Hematopoietic multipotent progenitor cell (in vitro differentiated cells): ENCODE data around the gene NKD1. TPM values are rescaled to one million over a fixed set of nuclear protein-coding genes. Genes with fewer than 3 reads are reported as not detected.

ENCODE experiments used
- DNase-seq, 3 donors: peaks; one replicate each; pipeline ENCODE4 v3.0.0-alpha.2; 2011 to 2015; ENCODE audit warnings: low read depth in 2 of 3, low spot score in 2 of 3
- total RNA-seq: library from RNA; depleted of rRNA; stranded (reverse); fragments of >200 nt; gene quantifications from one replicate; pipeline ENCODE4 v1.2.3, GENCODE V29; 2012

The NKD1 gene
- total RNA-seq, 1 donor = under 0.01 TPM

DNA sequence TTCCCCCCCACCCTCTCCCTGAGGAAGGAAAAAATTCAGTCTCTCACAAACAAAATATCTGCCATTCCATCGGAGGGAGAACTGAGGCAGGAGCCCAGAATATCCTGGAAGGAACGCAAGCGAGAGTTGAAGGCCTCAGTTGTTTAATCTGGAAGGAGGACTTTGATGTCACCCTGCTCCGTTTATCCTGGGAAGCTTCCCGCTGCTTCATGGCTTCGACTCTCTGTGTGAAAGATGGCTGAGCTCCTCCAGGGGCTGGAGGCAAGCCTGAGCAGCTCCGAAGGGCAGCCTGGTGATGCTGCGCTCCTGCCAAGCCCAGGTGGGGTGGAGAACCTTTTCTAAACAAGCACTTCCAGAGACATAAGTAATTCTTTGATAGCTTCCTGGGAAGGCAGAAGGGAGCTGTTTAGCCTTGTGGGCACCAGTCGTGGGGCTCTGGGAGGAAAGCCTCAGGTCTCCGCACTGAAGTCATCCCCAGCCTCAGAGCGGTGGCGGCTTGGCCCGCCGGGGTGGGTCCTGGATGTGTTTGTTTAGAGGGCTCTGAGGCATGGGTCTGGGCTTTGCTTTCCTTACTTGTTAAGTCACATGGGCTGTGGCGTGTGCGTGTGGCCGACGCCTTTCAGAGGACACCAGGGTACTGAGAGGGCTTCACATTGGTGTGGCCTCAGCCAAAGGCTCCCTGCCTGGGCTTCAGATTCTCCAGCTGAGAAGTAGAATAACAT, 7.9 kb downstream of the NKD1 start:
- DNase-seq = no peak

DNA sequence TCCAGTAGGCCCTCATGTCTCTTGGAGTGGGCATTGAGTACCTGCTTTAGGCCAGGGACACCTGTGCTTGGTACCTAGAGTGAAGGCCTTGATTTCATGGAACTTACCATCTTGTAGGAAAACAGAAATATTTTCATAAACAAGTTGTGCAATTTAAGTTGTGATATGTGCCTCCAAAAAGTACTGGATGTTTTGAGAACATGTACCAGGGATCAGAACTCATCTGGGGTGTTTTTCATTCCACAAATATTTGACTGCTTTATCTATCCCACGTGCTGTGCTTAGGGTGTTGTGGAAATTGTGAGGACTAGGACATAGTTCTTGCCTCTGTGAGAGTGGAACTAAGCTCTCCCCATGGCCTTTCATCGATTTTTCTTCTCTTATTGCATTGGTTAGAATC, 8.8 kb downstream of the NKD1 start:
- no peak for DNase-seq

DNA sequence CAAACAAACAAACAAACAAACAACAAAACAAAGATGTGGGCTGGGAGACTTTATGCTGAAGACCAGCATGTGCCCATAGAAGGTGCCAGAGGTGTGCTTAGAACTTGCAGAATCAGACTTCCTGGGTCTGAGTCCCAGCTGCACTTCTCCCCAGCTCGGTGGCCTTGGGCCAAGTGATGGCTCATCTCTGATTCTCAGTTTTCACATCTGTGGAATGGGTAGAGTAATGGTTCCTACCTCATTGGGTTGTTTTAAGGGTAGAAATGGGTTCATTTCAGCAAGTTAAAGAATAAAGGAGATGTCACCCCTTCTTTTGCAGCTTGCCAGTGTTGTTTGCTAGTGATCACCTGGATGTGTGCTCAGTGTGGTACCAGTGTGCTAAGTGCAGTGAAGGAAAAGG, 10.7 kb downstream of the NKD1 start:
- no peak for DNase-seq

DNA sequence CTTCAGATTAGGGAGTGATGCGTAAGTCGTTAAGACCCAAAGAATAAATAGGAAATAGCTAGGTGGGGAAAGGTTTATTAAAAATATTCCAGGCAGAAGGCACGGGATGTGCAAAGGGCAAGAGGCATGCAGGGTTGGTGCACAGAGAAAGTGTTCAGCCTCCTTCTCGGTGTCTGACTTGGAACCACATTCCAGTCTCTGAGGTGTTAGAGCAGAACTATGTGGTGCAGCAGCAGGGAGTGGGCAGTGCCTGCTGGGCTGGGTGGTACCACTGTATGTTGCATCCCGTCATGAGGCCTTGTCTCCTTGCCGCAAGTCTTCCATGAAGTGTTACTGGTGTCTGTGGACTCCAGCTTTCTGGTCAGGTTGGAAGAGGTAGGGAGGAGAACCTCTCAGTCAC, 11.1 kb downstream of the NKD1 start:
- DNase-seq = no peak

DNA sequence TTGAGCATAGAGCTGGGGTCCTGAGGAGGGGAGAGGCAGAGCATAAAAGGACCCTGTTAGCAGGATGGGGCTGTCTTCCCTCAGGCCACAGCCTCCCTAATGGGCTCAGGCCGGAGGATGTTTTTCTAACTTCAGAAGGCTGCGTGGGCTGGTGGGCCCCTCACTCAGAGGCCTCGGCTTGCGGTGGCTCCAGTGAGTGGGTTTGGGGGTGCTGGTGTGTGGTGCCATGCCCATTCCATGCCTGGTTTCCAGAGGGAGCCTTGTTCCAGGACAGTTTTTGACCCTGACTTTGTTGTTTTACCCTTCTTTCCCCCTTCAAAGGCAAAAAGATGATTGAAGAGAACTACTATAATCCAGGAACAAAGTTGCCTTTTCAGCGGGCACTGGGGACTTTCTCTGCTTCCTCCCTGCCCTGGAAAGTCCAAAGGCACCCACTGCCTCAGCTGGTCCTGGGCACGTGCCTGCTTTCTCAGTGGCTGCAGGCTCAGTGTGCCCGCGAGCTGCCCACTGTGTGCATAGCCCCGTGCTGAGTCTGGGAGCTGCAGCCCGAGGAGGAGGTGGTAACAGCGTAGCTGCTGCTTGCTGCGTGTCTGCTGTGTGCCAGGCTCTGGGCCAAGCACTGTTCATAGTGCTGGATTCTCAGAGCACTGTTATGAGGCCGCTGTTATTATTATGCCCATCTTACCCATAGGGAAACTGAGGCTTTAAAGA, 11.8 kb downstream of the NKD1 start:
- no peak for DNase-seq

DNA sequence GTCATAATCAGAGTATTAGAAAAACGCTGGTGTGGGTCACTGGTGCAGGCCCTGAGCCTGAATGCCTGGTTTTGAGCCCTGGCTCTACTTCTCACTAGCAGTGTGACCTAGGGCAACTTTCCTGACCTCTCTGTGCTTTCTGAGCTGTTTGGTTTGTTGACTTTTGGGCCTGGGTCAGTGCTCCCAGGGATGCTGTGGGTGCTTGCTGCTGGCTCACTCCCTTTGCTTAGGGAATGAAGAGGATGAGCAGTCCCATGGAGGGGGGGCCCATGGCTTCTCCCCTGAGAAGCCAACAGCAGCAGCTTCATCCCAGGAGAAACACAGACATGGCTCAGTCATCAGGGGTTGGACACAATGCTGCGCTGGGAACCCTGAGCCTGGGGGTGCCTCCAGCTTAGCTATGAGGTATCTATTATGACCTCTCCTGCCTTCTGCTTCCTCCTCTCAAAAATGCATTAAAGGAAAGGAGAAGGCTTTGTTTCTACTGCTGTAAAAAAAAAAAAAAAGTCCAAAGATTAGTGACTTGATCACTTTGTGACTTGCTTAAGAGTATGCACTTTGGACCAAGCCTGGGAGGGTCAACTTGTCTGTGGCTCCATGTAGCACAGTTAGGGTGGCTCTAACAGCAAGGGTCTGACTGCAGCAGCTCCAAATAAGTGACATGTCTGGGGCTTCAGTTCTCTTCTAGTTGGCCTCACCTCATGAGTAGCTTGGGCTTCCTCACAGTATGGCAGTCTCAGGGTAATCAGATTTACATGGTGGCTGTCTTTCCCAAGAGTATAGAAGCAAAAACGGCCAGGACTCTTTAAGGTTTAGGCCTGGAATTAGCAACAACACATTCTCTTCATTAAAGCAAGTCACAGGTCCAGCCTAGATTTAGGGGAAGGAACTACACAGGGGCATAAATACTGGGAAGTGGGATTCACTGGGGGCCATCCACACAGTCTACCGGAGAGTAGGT, 13.0 kb downstream of the NKD1 start:
- no peak for DNase-seq

DNA sequence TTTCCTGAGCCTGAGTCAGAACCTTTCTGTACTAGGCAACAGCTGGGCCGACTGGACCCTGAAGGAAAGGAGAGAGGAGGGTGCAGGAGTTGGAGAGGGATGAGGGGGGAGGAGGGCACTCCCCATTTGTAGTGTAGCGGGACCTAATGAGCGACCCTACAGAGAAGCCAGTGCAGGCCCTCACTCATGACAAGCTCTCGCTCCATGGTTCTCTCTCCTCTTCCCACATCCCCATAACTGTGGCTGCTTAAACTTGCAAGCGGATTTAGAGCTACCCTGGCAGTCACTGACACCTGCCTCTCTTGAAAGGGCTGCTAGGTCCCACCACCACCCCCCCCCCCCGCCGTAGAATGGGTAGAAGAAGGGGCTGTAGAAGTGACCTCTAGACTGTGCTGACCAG, 14.5 kb downstream of the NKD1 start:
- no peak for DNase-seq

DNA sequence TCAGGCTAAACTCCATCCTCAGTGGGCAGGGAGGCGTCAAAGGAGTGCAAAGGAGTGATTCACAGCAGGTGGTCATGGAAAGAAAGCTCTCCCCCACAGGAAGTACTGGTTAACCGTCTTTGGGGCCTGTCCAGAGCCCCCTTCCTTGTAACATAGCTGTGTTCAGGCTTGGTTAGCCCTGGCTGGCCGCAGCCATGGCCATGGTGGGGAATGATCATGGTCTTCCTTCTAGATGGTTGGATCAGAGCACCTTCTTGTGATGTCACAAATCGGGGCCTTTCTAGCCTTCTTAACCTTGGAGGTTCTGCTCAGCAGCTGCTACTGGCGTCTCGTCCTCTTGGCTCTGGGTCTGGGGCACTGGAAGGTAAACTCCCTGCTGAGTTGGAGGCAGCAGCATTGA, 15.8 kb downstream of the NKD1 start:
- DNase-seq = no peak

DNA sequence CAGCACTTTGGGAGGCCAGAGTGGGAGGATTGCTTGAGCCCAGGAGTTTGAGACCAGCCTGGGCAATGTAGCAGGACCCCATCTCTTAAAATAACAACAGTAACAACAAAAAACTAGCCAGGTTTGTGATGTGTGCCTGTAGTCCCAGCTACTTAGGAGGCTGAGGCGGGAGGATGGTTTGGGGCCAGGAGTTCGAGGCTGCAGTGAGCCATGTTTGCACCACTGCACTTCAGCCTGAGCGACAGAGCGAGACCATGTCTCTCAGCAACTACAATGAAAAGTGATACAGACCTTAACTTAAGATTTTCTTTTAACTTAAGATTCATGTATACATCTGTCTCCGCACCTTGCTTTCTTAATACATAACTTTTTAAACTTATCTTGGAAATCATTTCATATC, 17.2 kb downstream of the NKD1 start:
- no peak for DNase-seq

DNA sequence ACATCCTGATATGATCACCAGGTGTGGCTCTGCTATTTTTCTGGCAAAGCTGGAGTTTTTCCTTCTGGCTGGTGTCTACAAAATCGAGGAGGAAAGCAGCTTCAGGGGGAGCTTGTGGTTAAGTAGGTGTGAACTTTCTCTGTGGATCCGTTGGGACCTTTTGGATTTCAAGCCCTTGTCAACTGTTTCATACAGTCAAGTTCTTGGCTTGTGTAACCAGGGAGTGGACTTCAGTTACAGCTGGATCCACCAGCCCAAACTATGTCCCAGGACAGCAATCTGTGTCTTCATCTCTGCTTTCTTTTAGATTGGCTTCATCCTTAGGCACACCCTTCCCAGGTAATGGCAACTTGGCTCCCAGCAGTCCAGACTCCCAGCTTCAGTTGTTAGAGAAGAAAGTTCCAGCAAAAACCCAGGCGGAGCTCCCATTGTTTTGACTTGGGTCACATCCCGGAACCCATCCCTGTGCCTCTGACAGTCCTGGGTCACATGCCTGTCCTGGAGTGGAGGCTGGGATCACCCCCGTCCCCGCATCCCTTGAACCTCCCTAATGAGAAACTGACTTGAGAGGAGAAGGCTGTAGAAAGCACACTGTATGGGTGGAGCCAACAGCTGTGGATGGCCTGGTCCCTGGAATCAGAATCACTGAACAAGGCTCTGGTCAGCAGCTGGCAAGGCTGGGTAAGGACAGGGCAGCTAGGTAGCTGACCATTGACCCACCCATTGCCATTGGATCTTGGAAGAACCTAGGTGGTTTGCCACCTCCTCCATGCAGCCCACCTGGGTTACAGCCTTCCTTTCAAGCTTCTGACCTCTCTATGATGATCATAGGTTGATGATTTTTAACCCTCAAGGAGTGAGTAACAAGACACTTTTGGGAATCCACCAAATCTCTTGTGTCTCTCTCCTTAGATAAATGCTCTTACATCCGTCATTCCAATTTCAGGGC, 18.1 kb downstream of the NKD1 start:
- no peak for DNase-seq

DNA sequence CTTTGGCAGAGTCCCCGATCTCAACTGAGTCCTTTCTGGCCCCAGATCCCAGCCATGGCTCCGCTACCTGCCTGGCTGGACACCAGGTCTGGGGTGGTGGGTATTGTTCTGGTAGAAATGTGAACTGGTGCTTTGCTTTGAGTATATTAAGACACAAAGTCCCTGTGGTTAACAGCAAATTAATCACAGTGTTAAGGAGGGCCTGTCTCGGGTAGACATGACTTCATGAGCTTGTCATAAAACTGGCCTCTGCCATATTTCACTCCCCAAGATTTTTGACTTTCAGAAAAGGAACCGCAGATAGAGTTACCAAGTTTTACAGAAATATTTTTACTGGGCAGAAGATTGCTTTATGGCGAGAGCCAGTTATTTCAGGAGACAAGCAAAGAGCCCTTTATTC, 19.5 kb downstream of the NKD1 start:
- no peak for DNase-seq

DNA sequence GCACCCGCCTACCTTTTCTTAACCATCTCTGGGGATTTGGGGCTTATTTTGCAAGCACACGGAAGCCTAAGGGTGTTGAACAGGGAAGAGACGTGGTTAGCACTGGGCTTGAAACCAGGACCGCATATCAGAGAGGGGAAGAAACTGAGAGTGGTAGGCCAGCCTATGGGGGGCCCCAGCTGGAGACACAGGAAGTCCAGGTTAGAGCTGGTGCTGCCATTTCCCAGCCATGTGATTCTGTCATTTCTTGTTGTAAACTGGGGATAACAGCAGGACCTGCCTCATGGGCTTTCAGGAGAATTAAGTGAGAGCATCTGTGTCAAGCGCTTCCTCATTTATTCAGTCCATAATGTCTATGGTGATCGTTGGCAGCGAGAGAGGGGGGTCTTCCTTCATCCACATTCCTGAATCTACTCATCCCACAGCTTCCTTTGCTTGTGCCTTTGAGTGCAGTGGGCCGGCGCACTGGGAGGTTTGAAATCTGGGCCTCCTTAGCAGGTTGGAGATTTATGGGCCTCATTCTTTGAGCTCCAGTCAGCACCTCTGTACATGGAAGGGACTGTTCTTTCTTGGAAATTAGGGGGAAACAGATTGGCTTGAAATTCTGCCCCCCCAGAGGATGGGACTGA, 20.1 kb downstream of the NKD1 start:
- no peak for DNase-seq

DNA sequence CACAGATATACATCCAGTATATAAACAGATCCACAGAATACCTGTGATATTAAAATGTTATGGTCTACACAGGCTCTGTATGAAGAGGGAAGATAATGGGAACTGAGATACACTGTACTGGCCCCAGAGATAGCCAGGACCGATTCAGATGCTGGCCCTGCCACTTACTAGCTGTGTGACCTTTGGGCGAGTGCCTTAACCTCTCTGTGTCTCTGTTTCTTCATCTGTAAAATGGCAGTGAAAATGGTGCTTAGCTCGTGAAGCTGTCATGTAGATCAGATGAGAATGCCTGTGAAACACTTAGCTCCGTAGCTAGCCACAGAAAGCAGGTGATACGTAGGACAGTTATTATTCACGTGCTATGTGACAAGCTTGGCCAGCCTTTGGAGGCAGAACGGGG, 22.2 kb downstream of the NKD1 start:
- DNase-seq = no peak

DNA sequence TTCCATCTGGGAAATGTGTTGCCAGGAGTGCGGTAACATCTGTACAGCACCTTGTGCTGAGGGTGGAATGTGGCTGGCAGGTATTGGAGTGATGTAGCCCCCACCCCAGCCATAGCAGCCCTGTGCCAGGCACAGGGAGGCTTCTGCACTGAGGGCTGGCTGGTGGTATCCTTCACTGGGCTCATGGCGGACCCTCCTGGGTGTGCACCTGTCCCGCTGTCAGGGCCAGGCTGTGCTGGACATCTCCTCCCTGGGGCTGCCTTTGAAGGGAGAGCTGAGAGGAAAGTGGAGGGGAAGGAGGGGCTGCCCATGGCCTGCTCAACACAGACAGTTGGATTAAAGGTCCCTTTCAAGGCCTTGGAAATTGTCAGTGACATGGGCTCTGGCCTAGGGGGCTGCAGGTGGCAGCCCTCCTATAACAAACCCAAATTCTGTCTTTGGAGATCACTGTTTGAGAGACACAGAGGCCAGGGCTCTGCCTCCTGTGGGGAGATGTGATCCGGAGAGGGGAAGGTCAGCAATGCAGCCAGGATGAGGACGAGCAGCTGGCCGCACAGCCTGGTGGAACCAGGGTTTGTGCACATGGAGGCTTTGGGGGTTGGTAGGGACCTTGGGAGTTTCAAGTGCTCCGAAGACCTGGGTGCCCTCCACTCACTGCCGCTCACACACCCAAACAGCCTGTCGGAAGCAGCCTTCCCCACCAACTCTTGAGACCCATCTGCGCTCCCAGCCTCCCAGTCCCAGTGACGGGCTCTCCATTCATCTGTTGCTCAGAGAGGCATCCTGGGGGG, 22.8 kb downstream of the NKD1 start:
- DNase-seq = no peak

DNA sequence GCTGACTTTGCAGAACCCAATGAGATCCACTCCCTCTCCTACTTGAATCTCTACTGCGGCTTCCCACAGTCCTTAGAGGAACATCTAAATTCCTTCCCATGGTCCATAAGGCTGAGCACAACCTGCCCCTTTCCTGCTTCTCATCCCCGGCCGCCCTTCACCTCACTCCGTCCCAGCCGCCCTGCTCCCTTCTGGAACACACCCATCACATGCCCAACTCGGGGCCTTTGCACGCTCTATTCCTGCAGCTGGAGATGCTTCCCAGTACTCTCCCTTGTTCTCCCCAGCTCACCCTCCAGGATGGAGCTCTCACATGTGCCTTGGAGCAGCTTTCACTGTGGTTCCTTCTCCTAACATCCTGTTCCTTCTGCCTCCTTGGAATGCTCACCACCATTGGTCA, 23.6 kb downstream of the NKD1 start:
- DNase-seq = no peak

DNA sequence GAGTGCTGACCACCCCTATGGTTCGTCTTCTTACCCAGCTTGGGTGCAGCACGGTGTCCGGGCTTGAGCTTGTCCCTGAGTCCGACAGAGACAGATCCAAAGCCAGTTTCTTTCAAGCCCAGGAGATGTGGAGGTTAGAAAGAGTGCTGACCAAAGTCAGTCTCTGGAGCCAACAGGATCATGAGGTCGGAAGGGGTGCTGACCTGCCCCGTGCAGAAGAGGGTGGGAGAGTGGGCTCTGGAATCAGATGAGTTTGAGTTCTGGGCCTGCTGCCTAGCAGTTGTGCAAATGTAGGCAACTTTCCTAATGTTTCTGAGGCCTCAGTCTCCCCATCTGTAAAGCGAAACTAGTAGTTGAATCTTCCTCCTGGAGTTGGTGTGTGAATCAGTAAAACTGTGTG, 24.5 kb downstream of the NKD1 start:
- no peak for DNase-seq

DNA sequence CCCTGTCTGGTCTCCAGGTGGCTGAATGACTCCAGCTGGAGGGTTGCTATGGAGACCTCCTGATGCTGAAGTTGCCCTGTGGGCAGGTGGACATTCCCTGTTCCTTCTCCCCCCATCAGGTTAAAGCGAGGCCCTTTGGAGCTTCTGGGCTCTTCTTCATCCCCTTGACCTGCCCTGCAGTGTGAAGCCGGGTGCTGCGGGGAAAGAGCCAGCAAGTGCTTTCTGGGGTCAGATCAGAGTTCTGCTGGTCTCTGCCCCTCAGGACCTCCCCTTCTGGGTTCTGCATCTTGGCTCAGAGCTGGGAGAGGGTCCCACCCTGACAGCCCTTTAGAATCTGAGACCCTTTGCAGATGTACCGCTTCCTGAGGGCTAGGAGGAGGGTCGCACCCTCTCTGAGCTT, 25.1 kb downstream of the NKD1 start:
- no peak for DNase-seq

DNA sequence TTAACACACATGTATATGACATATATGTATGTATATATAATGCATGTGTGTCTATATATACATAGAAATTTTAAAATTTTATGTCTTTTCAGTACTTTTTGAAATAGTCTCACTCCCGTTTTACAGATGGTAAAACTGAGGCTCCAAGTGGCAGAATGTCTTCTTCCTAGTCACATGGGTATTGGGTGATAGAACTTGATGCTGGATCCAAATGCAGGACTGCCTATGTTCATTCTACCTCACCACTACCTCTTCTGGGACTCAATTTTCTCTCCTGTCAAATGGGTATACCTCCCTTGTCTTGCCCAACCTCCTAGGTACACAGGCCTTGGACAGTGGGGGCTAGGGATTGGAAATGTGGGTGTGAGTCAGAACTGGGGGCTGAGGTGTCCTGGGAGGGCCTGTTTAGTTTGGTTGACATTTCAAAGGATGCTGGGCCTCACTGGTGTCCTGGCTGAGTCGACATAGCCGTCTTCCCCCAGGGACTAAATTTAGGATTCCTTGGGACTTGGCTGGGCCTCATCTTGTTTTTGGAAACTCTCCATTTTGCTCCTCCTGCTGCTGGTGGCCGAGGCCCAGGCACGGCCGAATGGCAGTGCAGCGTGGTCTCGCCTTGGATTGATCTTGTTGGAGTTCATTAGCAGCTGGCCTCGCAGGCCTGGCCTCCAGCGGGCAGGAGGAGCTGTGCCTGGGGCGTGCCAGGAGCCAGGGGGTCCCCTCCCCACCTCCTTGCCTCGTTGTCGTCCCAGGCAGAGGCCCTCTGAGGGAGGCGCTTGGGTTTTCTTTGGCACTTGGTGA, 25.9 kb downstream of the NKD1 start:
- no peak for DNase-seq
